Small intestine (tissue), 7 donors: ENCODE data around the gene LPP. TPM values are rescaled to one million over a fixed set of nuclear protein-coding genes. Genes with fewer than 3 reads are reported as not detected.

Experiments
- DNase-seq, 2 donors: peaks; one replicate each; pipeline versions ENCODE4 v3.0.0 to v3.0.0-alpha.2; 2013
- FAIRE-seq: peaks from 2 replicates; lab custom pipeline; 2012; peaks lifted over from hg19 to GRCh38; lab: Jason Lieb, UNC
- H3K27ac ChIP-seq, 3 donors: one replicate each; pipeline ENCODE4 v1.5.1; 2013; ENCODE audit warnings: low read length in 2 of 3, mild to moderate bottlenecking in 2 of 3, control low read depth in 1 of 3, inconsistent platforms in 1 of 3, low read depth in 1 of 3, moderate library complexity in 1 of 3
- H3K27me3 ChIP-seq, 3 donors: one replicate each; pipeline ENCODE4 v1.6.1; 2013; ENCODE audit warnings: low read length in 3 of 3, inconsistent platforms in 1 of 3; ENCODE audit not compliant: control insufficient read depth in 3 of 3, insufficient read depth in 3 of 3
- H3K36me3 ChIP-seq, 3 donors: one replicate each; pipeline ENCODE4 v1.6.1; 2013; ENCODE audit warnings: low read length in 3 of 3, inconsistent platforms in 1 of 3, low read depth in 1 of 3, mild to moderate bottlenecking in 1 of 3, moderate library complexity in 1 of 3; ENCODE audit not compliant: control insufficient read depth in 3 of 3, insufficient read depth in 2 of 3
- H3K4me1 ChIP-seq, 3 donors: one replicate each; pipeline ENCODE4 v1.6.1; 2013; ENCODE audit warnings: low read length in 2 of 3, inconsistent platforms in 1 of 3, low read depth in 1 of 3, mild to moderate bottlenecking in 1 of 3, moderate library complexity in 1 of 3; ENCODE audit not compliant: control insufficient read depth in 3 of 3, insufficient read depth in 2 of 3
- H3K4me3 ChIP-seq, 3 donors: one replicate each; pipeline ENCODE4 v1.5.1; 2013; ENCODE audit warnings: low read length in 3 of 3, control low read depth in 1 of 3, inconsistent platforms in 1 of 3, low read depth in 1 of 3, mild to moderate bottlenecking in 1 of 3, moderate library complexity in 1 of 3
- H3K9me3 ChIP-seq, 2 donors: one replicate each; pipeline ENCODE4 v1.6.1; 2013; ENCODE audit warnings: low read depth in 1 of 2, low read length in 1 of 2; ENCODE audit not compliant: control insufficient read depth in 2 of 2, insufficient read depth in 1 of 2
- WGBS, 3 donors: extraction: QIAGEN DNeasy Blood & Tissue Kit; methylation state at CpG; one replicate each; pipeline ENCODE4 v1.1.7; 2013; 5-methylcytosine and 5-hydroxymethylcytosine counted together
- polyA plus RNA-seq, 4 donors: library from polyadenylated mRNA; stranded (reverse) in 3 of 4; unstranded in 1 of 4; fragments of 200-250 nt in 3 of 4; fragments of 120-200 nt in 1 of 4; gene quantifications; one replicate each; pipeline versions ENCODE4 v1.2.1 to v1.2.3, GENCODE V29; 2013
- donor health status: healthy with polysubstance abuse.
- donor health status: control.
- donor health status: control.
- donor health status: Bipolar disorder and iron deficiency.
- donor health status: healthy.

Gene LPP
- polyA plus RNA-seq, 4 donors: 5.4 to 35.8 (median 12.4) TPM

GRCh38 chr3:188207941-188208515 is 54.1 kb downstream of the LPP start:
- no peak overlapping the region for H3K4me3 ChIP-seq
- H3K4me1 ChIP-seq: peaks cover 0 to 27% (median 13%) of the 10 kb centered on the region in 3 donors
- DNase-seq: no peak
- FAIRE-seq: no peak
- 81 to 97% (median 92%) methylated on average over 5 of the region's 5 CpGs for WGBS, 3 donors
- no peaks in the 10 kb centered on the region for H3K27me3 ChIP-seq
- peaks cover 0 to 27% (median 4%) of the 10 kb centered on the region in 3 donors for H3K36me3 ChIP-seq
- peak overlapping the region in 1 of 3 donors; percentile 21 for H3K27ac ChIP-seq
- H3K9me3 ChIP-seq: no peaks in the 10 kb centered on the region

GRCh38 chr3:188208516-188208981 is 54.6 kb downstream of the LPP start:
- DNase-seq (no peak), FAIRE-seq (no peak)

GRCh38 chr3:188209034-188209433 is 55.1 kb downstream of the LPP start:
- H3K4me1 ChIP-seq: peaks cover 0 to 35% (median 13%) of the 10 kb centered on the region in 3 donors
- no peak overlapping the region for H3K27ac ChIP-seq

More at GRCh38 chr3:188208516-188208981, 54.6 kb downstream of the LPP start:
- 64 to 83% (median 80%) methylated on average over 7 of the region's 7 CpGs for WGBS, 3 donors
- no peak overlapping the region for H3K4me3 ChIP-seq
- H3K4me1 ChIP-seq: peaks cover 0 to 31% (median 13%) of the 10 kb centered on the region in 3 donors
- peaks cover 0 to 27% (median 4%) of the 10 kb centered on the region in 3 donors for H3K36me3 ChIP-seq
- H3K9me3 ChIP-seq: no peaks in the 10 kb centered on the region
- H3K27ac ChIP-seq: peak overlapping the region in 1 of 3 donors; percentile 21
- no peaks in the 10 kb centered on the region for H3K27me3 ChIP-seq

DNA sequence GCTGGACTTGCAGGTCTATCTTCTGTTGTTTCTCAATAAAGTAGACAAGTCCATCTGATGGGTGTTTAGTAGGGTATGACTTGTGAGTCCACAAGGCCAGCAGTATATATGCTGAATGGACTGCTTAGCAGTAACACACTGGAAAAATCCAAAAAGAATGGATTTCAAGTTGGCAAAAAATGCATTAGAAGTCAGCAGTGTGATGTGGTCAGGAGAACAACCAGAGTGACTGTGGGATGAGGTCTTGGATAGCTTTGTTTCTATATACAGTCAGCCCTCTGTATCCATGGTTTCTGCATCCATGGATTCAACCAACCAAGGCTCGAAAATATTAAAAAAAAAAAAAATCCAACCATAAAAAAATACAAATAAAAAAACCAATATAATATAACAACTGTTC is 55.8 kb downstream of the LPP start:
- Histone ChIP-seq H3K36me3 (peaks cover 0 to 22% (median 4%) of the 10 kb centered on the region in 3 donors), H3K27me3 (no peaks in the 10 kb centered on the region), H3K4me3 (no peak overlapping the region), H3K9me3 (no peaks in the 10 kb centered on the region), H3K27ac (peak overlapping the region in 1 of 3 donors; percentile 26), H3K4me1 (peaks cover 0 to 42% (median 17%) of the 10 kb centered on the region in 3 donors)
- FAIRE-seq (no peak), DNase-seq (no peak)
- WGBS, 3 donors: 80 to 90% (median 89%) methylated on average over 1 of the region's 1 CpG

More at GRCh38 chr3:188209034-188209433, 55.1 kb downstream of the LPP start:
- 85 to 90% (median 86%) methylated on average over 3 of the region's 3 CpGs for WGBS, 3 donors
- Histone ChIP-seq H3K36me3 (peaks cover 0 to 24% (median 4%) of the 10 kb centered on the region in 3 donors), H3K4me3 (no peak overlapping the region), H3K9me3 (no peaks in the 10 kb centered on the region), H3K27me3 (no peaks in the 10 kb centered on the region)
- DNase-seq: no peak
- no peak for FAIRE-seq

GRCh38 chr3:188211476-188211875 is 57.5 kb downstream of the LPP start:
- Histone ChIP-seq H3K27me3 (no peaks in the 10 kb centered on the region), H3K27ac (peak overlapping the region in 2 of 3 donors; percentile 59 to 77), H3K36me3 (peaks cover 0 to 18% (median 4%) of the 10 kb centered on the region in 3 donors), H3K4me3 (no peak overlapping the region), H3K4me1 (peaks cover 2 to 59% (median 23%) of the 10 kb centered on the region in 3 donors), H3K9me3 (no peaks in the 10 kb centered on the region)
- FAIRE-seq: no peak
- DNase-seq: no peak
- 82 to 90% (median 89%) methylated on average over 4 of the region's 4 CpGs for WGBS, 3 donors

- H3K4me3 ChIP-seq: no peak overlapping the region
- FAIRE-seq (no peak), DNase-seq (peak; percentile 54 to 76)
- peaks cover 0 to 18% (median 4%) of the 10 kb centered on the region in 3 donors for H3K36me3 ChIP-seq
- WGBS, 3 donors: 34 to 46% (median 44%) methylated on average over 9 of the region's 9 CpGs
- H3K27me3 ChIP-seq: no peaks in the 10 kb centered on the region
- peak overlapping the region in 2 of 3 donors; percentile 59 to 92 for H3K27ac ChIP-seq
- peaks cover 4 to 61% (median 32%) of the 10 kb centered on the region in 3 donors for H3K4me1 ChIP-seq
- no peaks in the 10 kb centered on the region for H3K9me3 ChIP-seq
Measured at GRCh38 chr3:188212308-188212969, 58.5 kb downstream of the LPP start.

- no peaks in the 10 kb centered on the region for H3K27me3 ChIP-seq
- no peak overlapping the region for H3K4me3 ChIP-seq
- H3K36me3 ChIP-seq: peaks cover 0 to 14% (median 0%) of the 10 kb centered on the region in 3 donors
- peaks cover 6 to 76% (median 38%) of the 10 kb centered on the region in 3 donors for H3K4me1 ChIP-seq
- DNase-seq (peak in 1 of 2 donors; percentile 18), FAIRE-seq (no peak)
- peak overlapping the region; percentile 52 to 74 (median 53) for H3K27ac ChIP-seq
- WGBS, 3 donors: 31 to 57% (median 43%) methylated on average over 1 of the region's 1 CpG
- H3K9me3 ChIP-seq: no peaks in the 10 kb centered on the region
Measured at GRCh38 chr3:188214442-188214841, 60.5 kb downstream of the LPP start.

DNA sequence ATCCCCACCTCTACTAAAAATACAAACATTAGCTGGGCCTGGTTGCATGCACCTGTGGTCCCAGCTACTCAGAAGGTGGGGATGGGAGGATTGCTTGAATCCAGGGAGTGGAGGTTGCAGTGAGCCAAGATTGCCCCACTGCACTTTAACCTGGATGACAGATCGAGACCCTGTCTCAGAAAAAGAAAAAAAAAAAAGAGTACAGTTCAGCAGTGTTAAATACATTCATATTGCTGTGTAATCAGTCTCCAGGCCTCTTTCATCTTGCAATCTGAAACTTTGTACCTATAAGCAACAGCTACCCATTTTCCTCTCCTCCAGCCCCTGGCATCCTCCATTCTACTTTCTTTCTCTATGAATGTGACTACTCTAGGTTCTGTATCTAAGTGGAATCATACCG is 61.2 kb downstream of the LPP start:
- 71 to 84% (median 75%) methylated on average over 2 of the region's 2 CpGs for WGBS, 3 donors
- H3K27ac ChIP-seq: peak overlapping the region in 2 of 3 donors; percentile 4 to 53
- FAIRE-seq (no peak), DNase-seq (peak; percentile 37 to 62)
- no peaks in the 10 kb centered on the region for H3K27me3 ChIP-seq
- peaks cover 0 to 13% (median 0%) of the 10 kb centered on the region in 3 donors for H3K36me3 ChIP-seq
- no peaks in the 10 kb centered on the region for H3K9me3 ChIP-seq
- peaks cover 9 to 82% (median 44%) of the 10 kb centered on the region in 3 donors for H3K4me1 ChIP-seq
- no peak overlapping the region for H3K4me3 ChIP-seq
